Cardiac muscle cell (in vitro differentiated cells and primary cell): ENCODE data around the gene ATG101. TPM values are rescaled to one million over a fixed set of nuclear protein-coding genes. Genes with fewer than 3 reads are reported as not detected.

Experiments
- DNase-seq, 2 donors: peaks; one replicate each; pipeline versions ENCODE4 v3.0.0 to v3.0.0-alpha.2; 2010 to 2017; ENCODE audit warnings: low read depth in 1 of 2, low spot score in 1 of 2
- H3K27ac ChIP-seq: fragments of 200-600 bp; sonication (generic); 2 replicates; pipeline ENCODE4 v1.5.1; 2016
- H3K27me3 ChIP-seq: fragments of 200-600 bp; sonication (generic); 2 replicates; pipeline ENCODE4 v1.6.0; 2016; ENCODE audit warnings: control low read depth
- H3K36me3 ChIP-seq: fragments of 200-600 bp; sonication (generic); 2 replicates; pipeline ENCODE4 v1.5.1; 2016; ENCODE audit warnings: control low read depth
- H3K4me1 ChIP-seq: fragments of 200-600 bp; sonication (generic); 2 replicates; pipeline ENCODE4 v1.8.1; 2017; ENCODE audit warnings: low read depth, mild to moderate bottlenecking, mixed run types
- H3K4me3 ChIP-seq: fragments of 200-600 bp; sonication (generic); 2 replicates; pipeline ENCODE4 v1.5.1; 2016; ENCODE audit warnings: mild to moderate bottlenecking
- H3K9me3 ChIP-seq: fragments of 200-600 bp; sonication (generic); 2 replicates; pipeline ENCODE4 v1.5.1; 2017; ENCODE audit warnings: low read depth, mild to moderate bottlenecking, control low read depth
- CTCF ChIP-seq: IDR thresholded peaks from 2 replicates; pipeline ENCODE4 v1.5.1; 2012; ENCODE audit warnings: low read depth, mild to moderate bottlenecking, low read length
- polyA plus RNA-seq: library from polyadenylated mRNA; unstranded; fragments of >200 nt; fragmentation: Nextera tagmentation; extraction: Ambion mirVana; gene quantifications from 2 replicates; pipeline ENCODE4 v1.2.1, GENCODE V29; 2016
- total RNA-seq: library from RNA; depleted of rRNA; stranded (reverse); fragments of >200 nt; gene quantifications from 2 replicates; pipeline ENCODE4 v1.2.3, GENCODE V29; 2016

Gene ATG101
- total and polyA plus RNA-seq, 2 experiments from 2014 or later = 36.6 to 37.4 TPM

DNA sequence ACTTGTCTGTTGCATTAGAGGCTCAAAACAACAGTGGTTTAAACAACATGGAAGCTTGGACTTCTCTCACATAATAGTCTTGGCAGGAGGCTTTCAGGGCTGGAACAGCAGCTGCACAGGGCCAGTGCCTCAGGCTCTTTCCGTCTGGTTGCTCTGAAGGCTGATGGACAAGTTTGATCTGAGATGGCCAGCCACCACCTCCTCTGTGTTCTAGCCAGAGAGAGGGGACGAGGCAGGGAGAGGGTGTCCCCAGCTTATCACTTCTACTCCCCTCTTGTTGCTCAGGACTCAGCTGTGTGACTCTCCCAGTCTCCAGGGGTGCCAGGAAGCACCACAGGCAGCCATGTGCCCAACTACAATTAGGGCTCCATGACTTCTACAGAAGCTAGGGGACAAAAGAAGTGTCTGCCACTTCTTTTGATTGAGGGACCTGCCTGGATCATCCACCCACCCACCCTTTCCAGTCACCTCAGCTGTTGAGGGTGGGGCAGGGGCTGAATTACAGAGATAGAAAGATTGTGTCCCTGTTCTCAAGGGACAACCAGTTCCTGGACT lies 56.3 kb downstream of the ATG101 start:
- no peak for TF ChIP-seq CTCF
- no peaks in the 10 kb centered on the region for H3K36me3 ChIP-seq
- H3K27ac ChIP-seq = no peak overlapping the region
- no peaks in the 10 kb centered on the region for H3K4me1 ChIP-seq
- no peaks in the 10 kb centered on the region for H3K9me3 ChIP-seq
- no peak overlapping the region for H3K4me3 ChIP-seq
- no peaks in the 10 kb centered on the region for H3K27me3 ChIP-seq
- no peak for DNase-seq

Other genes with a start within 250 kb of the ATG101 start
- gene FIGNL2, start 221.3 kb upstream of the ATG101 start, total RNA-seq = 10.5 and 14.1 TPM in 2 replicates
- gene FIGNL2, start 221.3 kb upstream of the ATG101 start, polyA plus RNA-seq = 3.0 and 5.0 TPM in 2 replicates
- 0.30 TPM in 1 of 2 replicates, not detected in the other for gene ANKRD33, start 181.9 kb upstream of the ATG101 start, total RNA-seq
- gene ANKRD33, start 181.9 kb upstream of the ATG101 start, polyA plus RNA-seq = 1.2 TPM in 1 of 2 replicates, not detected in the other
- gene ACVRL1, start 162.5 kb upstream of the ATG101 start, total RNA-seq = 0.81 and 5.5 TPM in 2 replicates
- 2.5 TPM in 1 of 2 replicates, not detected in the other for gene ACVRL1, start 162.5 kb upstream of the ATG101 start, polyA plus RNA-seq
- gene ACVR1B, start 118.3 kb upstream of the ATG101 start, total RNA-seq = 38.1 and 46.4 TPM in 2 replicates
- 11.9 and 12.5 TPM in 2 replicates for gene ACVR1B, start 118.3 kb upstream of the ATG101 start, polyA plus RNA-seq
- 8.2 and 12.5 TPM in 2 replicates for gene TAMALIN, start 63.0 kb upstream of the ATG101 start, total RNA-seq
- gene TAMALIN, start 63.0 kb upstream of the ATG101 start, polyA plus RNA-seq = 8.2 and 15.0 TPM in 2 replicates
- 14.7 and 24.1 TPM in 2 replicates for gene NR4A1, start 18.5 kb upstream of the ATG101 start, total RNA-seq
- 13.7 and 23.7 TPM in 2 replicates for gene NR4A1, start 18.5 kb upstream of the ATG101 start, polyA plus RNA-seq
- gene SMIM41, start 9.7 kb downstream of the ATG101 start, total RNA-seq = not detected in 2 replicates
- not detected in 2 replicates for gene SMIM41, start 9.7 kb downstream of the ATG101 start, polyA plus RNA-seq
- not detected in 2 replicates for gene KRT80, start 122.0 kb downstream of the ATG101 start, total RNA-seq
- not detected in 2 replicates for gene KRT80, start 122.0 kb downstream of the ATG101 start, polyA plus RNA-seq
- gene KRT7, start 163.3 kb downstream of the ATG101 start, total RNA-seq = 0.21 and 0.36 TPM in 2 replicates
- gene KRT7, start 163.3 kb downstream of the ATG101 start, polyA plus RNA-seq = 0.50 TPM in 1 of 2 replicates, not detected in the other
- 0.14 TPM in 1 of 2 replicates, not detected in the other for gene KRT86, start 204.7 kb downstream of the ATG101 start, total RNA-seq
- gene KRT86, start 204.7 kb downstream of the ATG101 start, polyA plus RNA-seq = 0.35 TPM in 1 of 2 replicates, not detected in the other
- not detected in 2 replicates for gene KRT81, start 221.6 kb downstream of the ATG101 start, total RNA-seq
- not detected in 2 replicates for gene KRT81, start 221.6 kb downstream of the ATG101 start, polyA plus RNA-seq